ENCODE data around the gene DTYMK.

- TF ChIP-seq CTCF (conservative IDR thresholded peaks at IDR 0.05; ENCODE audit: low read depth, low read length) (no peak), EZH2phosphoT487 (IDR thresholded peaks at IDR 0.05; ENCODE audit: borderline replicate concordance, low read length) (no peak)
These were observed 20.7 kb downstream of the DTYMK start for GRCh38 chr2:241665731-241666440.

Data from PC-3 (cell line).